Inflammatory macrophage (primary cell): Measurements from ENCODE around the gene C19orf12.

Experiments used
- DNase-seq, 2 donors: peaks; one replicate each; pipeline ENCODE4 v3.0.0-alpha.2; 2020 to 2022

C19orf12 gene

GRCh38 chr19:29695765-29696564 lies 19.1 kb downstream of the C19orf12 start:
- no peak for DNase-seq

- DNase-seq: peak; percentile 90 to 91
These were observed 20.1 kb downstream of the C19orf12 start for GRCh38 chr19:29694669-29695627.

GRCh38 chr19:29694161-29694560 lies 20.9 kb downstream of the C19orf12 start:
- no peak for DNase-seq

- peak; percentile 62 to 71 for DNase-seq
These were observed 24.2 kb downstream of the C19orf12 start for GRCh38 chr19:29690842-29691241.

GRCh38 chr19:29687897-29688728 lies 26.9 kb downstream of the C19orf12 start:
- DNase-seq: no peak

GRCh38 chr19:29687244-29687896 lies 27.7 kb downstream of the C19orf12 start:
- peak; percentile 74 to 86 for DNase-seq

GRCh38 chr19:29686285-29686805 lies 28.7 kb downstream of the C19orf12 start:
- DNase-seq: no peak

GRCh38 chr19:29685326-29685725 lies 29.7 kb downstream of the C19orf12 start:
- no peak for DNase-seq

GRCh38 chr19:29683009-29683408 lies 32.1 kb downstream of the C19orf12 start:
- DNase-seq: peak in 1 of 2 donors; percentile 23

GRCh38 chr19:29682236-29682895 lies 32.7 kb downstream of the C19orf12 start:
- no peak for DNase-seq

GRCh38 chr19:29681422-29682235 lies 33.4 kb downstream of the C19orf12 start:
- no peak for DNase-seq

- no peak for DNase-seq
These were observed 34.1 kb downstream of the C19orf12 start for GRCh38 chr19:29680937-29681336.

GRCh38 chr19:29680447-29680846 lies 34.6 kb downstream of the C19orf12 start:
- DNase-seq: peak; percentile 37 to 57

- no peak for DNase-seq
These were observed 35.4 kb downstream of the C19orf12 start for GRCh38 chr19:29679598-29680210.

- peak in 1 of 2 donors; percentile 60 for DNase-seq
These were observed 36.5 kb downstream of the C19orf12 start for GRCh38 chr19:29678484-29679106.

GRCh38 chr19:29677001-29677817 lies 37.9 kb downstream of the C19orf12 start:
- DNase-seq: no peak

GRCh38 chr19:29676586-29676985 lies 38.5 kb downstream of the C19orf12 start:
- no peak for DNase-seq

GRCh38 chr19:29675650-29676186 lies 39.3 kb downstream of the C19orf12 start:
- DNase-seq: no peak
